ENCODE results near the gene MPP4. TPM values are rescaled to one million over a fixed set of nuclear protein-coding genes. Genes with fewer than 3 reads are reported as not detected.

MPP4 gene
- polyA plus RNA-seq, 1 donor from 2014 or later = 0.38 TPM

- no peaks in the 10 kb centered on the region for H3K9me2 ChIP-seq (ENCODE audit: insufficient read depth, low read length)
- H3K27me3 ChIP-seq (ENCODE audit: insufficient read depth, low read depth, low read length) = no peaks in the 10 kb centered on the region
- no peaks in the 10 kb centered on the region for H3K79me2 ChIP-seq (replicated peaks; ENCODE audit: insufficient read depth, low read length)
- H3K27ac ChIP-seq (ENCODE audit: low read length) = no peak overlapping the region
- H3K4me2 ChIP-seq (ENCODE audit: low read length) = no peak overlapping the region
- no peak overlapping the region for H3K9ac ChIP-seq (ENCODE audit: low read length)
- TF ChIP-seq SMC3 (conservative IDR thresholded peaks at IDR 0.05; ENCODE audit: poor library complexity) (no peak), REST (IDR thresholded peaks at IDR 0.05; ENCODE audit: borderline replicate concordance) (no peak)
- no peaks in the 10 kb centered on the region for H3K9me3 ChIP-seq (ENCODE audit: low read length)
- H3K4me3 ChIP-seq (ENCODE audit: low read length) = no peak overlapping the region
- H2AFZ ChIP-seq (ENCODE audit: low read depth, low read length) = no peak overlapping the region
- no peaks in the 10 kb centered on the region for H4K20me1 ChIP-seq (ENCODE audit: insufficient read depth)
- H3K36me3 ChIP-seq (ENCODE audit: insufficient read depth, low read length) = peaks cover 9% of the 10 kb centered on the region
- no peaks in the 10 kb centered on the region for H3F3A ChIP-seq (ENCODE audit: insufficient read depth, low read length, poor library complexity, severe bottlenecking)
Observed at GRCh38 chr2:201696151-201696659, 2.2 kb downstream of the MPP4 start.

- Histone ChIP-seq H3K79me2 (replicated peaks; ENCODE audit: insufficient read depth, low read length) (no peaks in the 10 kb centered on the region), H3K9me3 (ENCODE audit: low read length) (no peaks in the 10 kb centered on the region), H3K4me2 (ENCODE audit: low read length) (no peak overlapping the region), H3K27me3 (ENCODE audit: insufficient read depth, low read depth, low read length) (no peaks in the 10 kb centered on the region), H4K20me1 (ENCODE audit: insufficient read depth) (no peaks in the 10 kb centered on the region), H3K9me2 (ENCODE audit: insufficient read depth, low read length) (no peaks in the 10 kb centered on the region), H3K4me3 (ENCODE audit: low read length) (no peak overlapping the region), H3K27ac (ENCODE audit: low read length) (no peak overlapping the region), H2AFZ (ENCODE audit: low read depth, low read length) (no peak overlapping the region), H3F3A (ENCODE audit: insufficient read depth, low read length, poor library complexity, severe bottlenecking) (no peaks in the 10 kb centered on the region), H3K9ac (ENCODE audit: low read length) (no peak overlapping the region), H3K36me3 (ENCODE audit: insufficient read depth, low read length) (no peaks in the 10 kb centered on the region)
- TF ChIP-seq RAD21 (conservative IDR thresholded peaks at IDR 0.05) = no peak
- TF ChIP-seq MXI1 (conservative IDR thresholded peaks at IDR 0.05; ENCODE audit: poor library complexity, severe bottlenecking) = no peak
- TF ChIP-seq EZH2 (IDR thresholded peaks at IDR 0.05; ENCODE audit: borderline replicate concordance, insufficient read depth, low read length, poor library complexity, severe bottlenecking) = no peak
- no peak for TF ChIP-seq CTCF (IDR thresholded peaks at IDR 0.05; ENCODE audit: poor library complexity, severe bottlenecking)
- TF ChIP-seq REST (IDR thresholded peaks at IDR 0.05; ENCODE audit: borderline replicate concordance) = no peak
- no peak for TF ChIP-seq POLR2AphosphoS5 (IDR thresholded peaks at IDR 0.05)
Observed at GRCh38 chr2:201685156-201685555, 13.3 kb downstream of the MPP4 start.
